ENCODE results near the gene MAX.

DNA sequence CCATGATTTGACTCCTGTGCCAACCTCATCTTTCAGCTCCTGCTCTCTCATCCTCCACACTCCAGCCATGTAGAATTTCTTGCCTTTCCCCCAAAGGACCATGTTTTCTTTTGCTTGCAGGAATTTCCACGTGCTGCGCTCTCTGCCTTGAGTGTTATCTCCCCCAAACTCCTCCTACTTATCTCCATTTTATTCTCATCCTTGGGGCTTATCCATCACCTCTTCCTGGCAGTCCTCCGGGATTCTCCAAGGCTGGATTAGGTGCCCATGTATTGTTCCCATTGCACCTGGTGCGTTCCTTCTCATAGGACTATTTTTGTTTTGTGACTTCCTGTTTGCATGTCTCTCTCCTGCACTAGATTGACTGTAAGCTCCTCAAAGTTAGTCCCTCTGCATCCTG is 7.0 kb upstream of the MAX start:
- TF ChIP-seq, protein P1, sequence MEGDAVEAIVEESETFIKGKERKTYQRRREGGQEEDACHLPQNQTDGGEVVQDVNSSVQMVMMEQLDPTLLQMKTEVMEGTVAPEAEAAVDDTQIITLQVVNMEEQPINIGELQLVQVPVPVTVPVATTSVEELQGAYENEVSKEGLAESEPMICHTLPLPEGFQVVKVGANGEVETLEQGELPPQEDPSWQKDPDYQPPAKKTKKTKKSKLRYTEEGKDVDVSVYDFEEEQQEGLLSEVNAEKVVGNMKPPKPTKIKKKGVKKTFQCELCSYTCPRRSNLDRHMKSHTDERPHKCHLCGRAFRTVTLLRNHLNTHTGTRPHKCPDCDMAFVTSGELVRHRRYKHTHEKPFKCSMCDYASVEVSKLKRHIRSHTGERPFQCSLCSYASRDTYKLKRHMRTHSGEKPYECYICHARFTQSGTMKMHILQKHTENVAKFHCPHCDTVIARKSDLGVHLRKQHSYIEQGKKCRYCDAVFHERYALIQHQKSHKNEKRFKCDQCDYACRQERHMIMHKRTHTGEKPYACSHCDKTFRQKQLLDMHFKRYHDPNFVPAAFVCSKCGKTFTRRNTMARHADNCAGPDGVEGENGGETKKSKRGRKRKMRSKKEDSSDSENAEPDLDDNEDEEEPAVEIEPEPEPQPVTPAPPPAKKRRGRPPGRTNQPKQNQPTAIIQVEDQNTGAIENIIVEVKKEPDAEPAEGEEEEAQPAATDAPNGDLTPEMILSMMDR (conservative IDR thresholded peaks at IDR 0.05; ENCODE audit: low read depth, low read length): no peak
- TF ChIP-seq EZH2 (IDR thresholded peaks at IDR 0.05; ENCODE audit: low read length, unreplicated experiment) (no peak), EZH2phosphoT487 (IDR thresholded peaks at IDR 0.05; ENCODE audit: borderline replicate concordance, low read length) (no peak)
